HepG2 (cell line): ENCODE data around the gene DAB2IP. TPM values are rescaled to one million over a fixed set of nuclear protein-coding genes. Genes with fewer than 3 reads are reported as not detected.

ENCODE experiments used
- ATAC-seq: fragments of 200-7000 bp; cut with Tn5 transposase; 3 replicates; pipeline ENCODE4 v1.9.1; 2020; ENCODE audit warnings: mild to moderate bottlenecking, moderate library complexity
- BruUV-seq: library from RNA; stranded (reverse); fragments of 400-500 nt; replicated peaks from 2 replicates; lab custom pipeline; 2021; lab: Mats Ljungman, UMichigan
- CTCF ChIA-PET: fragments of 300-600 bp; formaldehyde crosslinking; extraction: SDS; loops from one replicate; lab custom pipeline; 2021; ENCODE audit warnings: low total read pairs, inconsistent platforms, low intra/inter-chr PET ratio; lab: Yijun Ruan, JAX
- POLR2A ChIA-PET: fragments of 350-600 bp; sonication (Branson Sonifier 250); formaldehyde crosslinking; loops from one replicate; lab custom pipeline; 2020; ENCODE audit warnings: antibody characterized with exemption, inconsistent platforms; lab: Yijun Ruan, JAX
- DNase-seq: peaks from one replicate; pipeline ENCODE4 v3.0.0-alpha.2; 2015; ENCODE audit warnings: low spot score
- FAIRE-seq: peaks from 3 replicates; lab custom pipeline; 2011; peaks lifted over from hg19 to GRCh38; lab: Jason Lieb, UNC
- H2AFZ ChIP-seq: one replicate; pipeline ENCODE4 v1.6.1; 2011; ENCODE audit warnings: low read length, inconsistent platforms
- H3K27ac ChIP-seq: fragments of 300-600 bp; 3 replicates; pipeline ENCODE4 v1.8.0; 2011; ENCODE audit warnings: mixed run types, mild to moderate bottlenecking, mixed read lengths, low read length, inconsistent platforms; ENCODE audit not compliant: insufficient read depth; ENCODE audit errors: extremely low read length
- H3K27me3 ChIP-seq, 2 experiments: fragments of 200-600 bp in 1 of 2; 2 replicates in 1 of 2; 3 replicates in 1 of 2; pipeline versions ENCODE4 v1.6.0 to v1.8.0; 2011; ENCODE audit warnings: low read length in 2 of 2, mild to moderate bottlenecking in 2 of 2, moderate library complexity in 2 of 2, inconsistent platforms in 1 of 2; ENCODE audit not compliant: insufficient read depth in 2 of 2, control insufficient read depth in 1 of 2
- H3K36me3 ChIP-seq, 2 experiments: fragments of 200-600 bp in 1 of 2; replicated peaks in 1 of 2; 2 replicates in 1 of 2; 3 replicates in 1 of 2; pipeline versions ENCODE4 v1.5.1 to v1.8.0; 2011; ENCODE audit warnings: low read length in 2 of 2, inconsistent platforms in 1 of 2; ENCODE audit not compliant: insufficient read depth in 2 of 2, control insufficient read depth in 1 of 2
- H3K4me1 ChIP-seq: 2 replicates; pipeline ENCODE4 v1.5.1; 2012; ENCODE audit warnings: low read length, inconsistent platforms; ENCODE audit not compliant: insufficient read depth
- H3K4me2 ChIP-seq: 2 replicates; pipeline ENCODE4 v1.6.0; 2011; ENCODE audit warnings: low read depth, low read length, inconsistent platforms
- H3K4me3 ChIP-seq, 3 experiments: fragments of 200-600 bp in 1 of 3; sonication (generic), shearing (Covaris generic) in 1 of 3; replicated peaks in 1 of 3; 2 replicates each; pipeline ENCODE4 v1.5.1; 2011 to 2016; ENCODE audit warnings: low read length in 3 of 3, inconsistent platforms in 2 of 3, low read depth in 2 of 3, mild to moderate bottlenecking in 2 of 3, control low read depth in 1 of 3, mixed read lengths in 1 of 3; ENCODE audit not compliant: insufficient read depth in 1 of 3
- H3K79me2 ChIP-seq: one replicate; pipeline ENCODE4 v1.6.1; 2011; ENCODE audit warnings: low read length, inconsistent platforms; ENCODE audit not compliant: insufficient read depth
- H3K9ac ChIP-seq: 2 replicates; pipeline ENCODE4 v1.6.0; 2011; ENCODE audit warnings: mild to moderate bottlenecking, low read depth, low read length, inconsistent platforms; ENCODE audit not compliant: insufficient read depth
- H3K9me3 ChIP-seq: 2 replicates; pipeline ENCODE4 v1.5.1; 2012; ENCODE audit warnings: mild to moderate bottlenecking, low read length
- H4K20me1 ChIP-seq: 2 replicates; pipeline ENCODE4 v1.6.0; 2011; ENCODE audit warnings: inconsistent platforms, mild to moderate bottlenecking, low read length, moderate library complexity; ENCODE audit not compliant: insufficient read depth
- CC2D1A ChIP-seq: sonication (generic); formaldehyde crosslinking; IDR thresholded peaks from 2 replicates; pipeline ENCODE4 v1.8.1; 2023; ENCODE audit warnings: mild to moderate bottlenecking, missing genetic modification reagents
- SKIL ChIP-seq: sonication (generic); formaldehyde crosslinking; IDR thresholded peaks from 2 replicates; pipeline ENCODE4 v1.8.0; 2022; ENCODE audit warnings: missing genetic modification reagents, mild to moderate bottlenecking, moderate library complexity, borderline replicate concordance
- ZNF329 ChIP-seq: sonication (generic); formaldehyde crosslinking; IDR thresholded peaks from 2 replicates; pipeline ENCODE4 v1.9.0; 2021; ENCODE audit warnings: low read depth, mild to moderate bottlenecking, missing genetic modification reagents
- WGBS: methylation state at CpG from one replicate; pipeline ENCODE4 v1.1.6; 2017; ENCODE audit warnings: low lambda C conversion rate; 5-methylcytosine and 5-hydroxymethylcytosine counted together
- in situ Hi-C: cut with HindIII; loops from 2 replicates; pipeline ENCODE4 v1.10.0; 2017; ENCODE audit warnings: low pct_unique_long_range_greater_than_20kb; ENCODE audit not compliant: extremely low pct_ligation_motif_present
- intact Hi-C: fragments of 100-400 bp; cut with micrococcal nuclease; formaldehyde crosslinking; loops from one replicate; pipeline ENCODE4 v1.10.0; 2022; ENCODE audit not compliant: unreplicated experiment
- polyA plus RNA-seq, 8 experiments: library from polyadenylated mRNA; depleted of rRNA in 3 of 8; stranded (reverse) in 7 of 8; unstranded in 1 of 8; fragments of >200 nt; fragmentation: Illumina TruSeq in 4 of 8; extraction: Trizol in 4 of 8; gene quantifications; 2 replicates each; pipeline versions ENCODE4 v1.2.1 to v1.2.3, GENCODE V29; 2011 to 2016; ENCODE audit warnings: low read depth in 4 of 8, missing spikeins in 1 of 8, mixed read lengths in 1 of 8; ENCODE audit not compliant: insufficient read depth in 1 of 8
- total RNA-seq, 5 experiments: library from RNA; depleted of rRNA; stranded (reverse); fragments of >200 nt; fragmentation: Illumina TruSeq; extraction: Trizol; gene quantifications; 2 replicates each; pipeline ENCODE4 v1.2.3, GENCODE V29; 2016; ENCODE audit warnings: low read depth in 1 of 5
- TF ChIP-seq, protein P1 (sequence below): sonication (generic); formaldehyde crosslinking; conservative IDR thresholded peaks from 2 replicates; pipeline ENCODE4 v1.5.0; 2020; ENCODE audit warnings: missing genetic modification reagents

Gene DAB2IP
- total and polyA plus RNA-seq, 2 of the 13 experiments (the other 11 are each of a cell fraction or from before 2014, with no cell fraction given): 25.3 to 37.9 TPM

DNA sequence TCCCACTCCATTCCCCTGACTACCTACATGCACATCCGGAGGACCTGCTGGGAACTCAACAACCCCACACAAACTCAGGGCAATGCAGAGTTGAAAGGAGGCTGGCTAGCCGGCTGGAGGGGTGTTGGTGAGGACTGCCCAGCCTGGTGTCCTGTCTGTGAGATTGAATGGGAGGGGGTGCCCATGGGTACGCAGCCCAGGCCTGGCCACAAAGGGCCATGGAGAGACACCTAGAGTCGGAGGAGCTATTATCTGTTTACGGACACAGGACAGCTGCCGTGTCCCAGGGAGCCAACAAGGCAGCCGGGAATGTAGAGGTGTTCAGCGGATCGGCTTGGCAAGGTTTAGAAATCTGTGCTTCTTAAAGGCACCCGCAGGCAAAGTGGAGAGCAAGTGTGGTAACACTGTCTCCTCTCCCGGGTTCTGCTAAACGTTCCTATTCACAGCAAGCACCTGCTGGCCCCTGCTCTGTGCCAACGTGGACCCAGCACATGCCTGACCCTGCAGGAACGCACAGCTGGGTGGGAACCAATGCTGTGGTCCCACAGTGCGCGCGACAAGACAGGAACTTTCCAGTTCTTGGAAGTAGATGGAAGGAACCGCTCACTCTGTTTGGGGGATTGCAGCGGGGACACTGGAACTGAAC, 166.7 kb downstream of the DAB2IP start:
- no peaks in the 10 kb centered on the region for H3K36me3 ChIP-seq
- ChIA-PET POLR2A (no interaction called here), CTCF (no interaction called here)
- intact Hi-C loops (no loop called here), in situ Hi-C loops (no loop called here)
- no peaks in the 10 kb centered on the region for H3K4me1 ChIP-seq
- H3K79me2 ChIP-seq: no peaks in the 10 kb centered on the region
- no TSS peak for BruUV-seq
- FAIRE-seq (no peak), ATAC-seq (no peak), DNase-seq (no peak)
- H2AFZ ChIP-seq: no peak overlapping the region
- peaks cover 1 to 75% of the 10 kb centered on the region in 2 experiments; a peak in 4 of 5 replicates for H3K27me3 ChIP-seq
- no peak overlapping the region for H3K4me2 ChIP-seq
- no peaks in the 10 kb centered on the region for H4K20me1 ChIP-seq
- no peaks in the 10 kb centered on the region for H3K9me3 ChIP-seq
- H3K27ac ChIP-seq: no peak overlapping the region
- TF ChIP-seq, protein P1, sequence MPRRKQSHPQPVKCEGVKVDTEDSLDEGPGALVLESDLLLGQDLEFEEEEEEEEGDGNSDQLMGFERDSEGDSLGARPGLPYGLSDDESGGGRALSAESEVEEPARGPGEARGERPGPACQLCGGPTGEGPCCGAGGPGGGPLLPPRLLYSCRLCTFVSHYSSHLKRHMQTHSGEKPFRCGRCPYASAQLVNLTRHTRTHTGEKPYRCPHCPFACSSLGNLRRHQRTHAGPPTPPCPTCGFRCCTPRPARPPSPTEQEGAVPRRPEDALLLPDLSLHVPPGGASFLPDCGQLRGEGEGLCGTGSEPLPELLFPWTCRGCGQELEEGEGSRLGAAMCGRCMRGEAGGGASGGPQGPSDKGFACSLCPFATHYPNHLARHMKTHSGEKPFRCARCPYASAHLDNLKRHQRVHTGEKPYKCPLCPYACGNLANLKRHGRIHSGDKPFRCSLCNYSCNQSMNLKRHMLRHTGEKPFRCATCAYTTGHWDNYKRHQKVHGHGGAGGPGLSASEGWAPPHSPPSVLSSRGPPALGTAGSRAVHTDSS (CRISPR knock-in tag): no peak
- TF ChIP-seq CC2D1A (CRISPR knock-in tag) (no peak), SKIL (CRISPR knock-in tag) (no peak), ZNF329 (CRISPR knock-in tag) (no peak)
- no peak overlapping the region for H3K4me3 ChIP-seq
- H3K9ac ChIP-seq: no peak overlapping the region
- WGBS: 52% methylated on average over 18 of the region's 19 CpGs
